Activated gamma-delta T cell treated with Interleukin-2 at 50 U/mL for 16 hours (primary cell): ENCODE measurements around the gene ITIH4.

ENCODE experiments used
- DNase-seq: peaks from one replicate; pipeline ENCODE4 v3.0.0-alpha.2; 2020

Gene ITIH4

DNA sequence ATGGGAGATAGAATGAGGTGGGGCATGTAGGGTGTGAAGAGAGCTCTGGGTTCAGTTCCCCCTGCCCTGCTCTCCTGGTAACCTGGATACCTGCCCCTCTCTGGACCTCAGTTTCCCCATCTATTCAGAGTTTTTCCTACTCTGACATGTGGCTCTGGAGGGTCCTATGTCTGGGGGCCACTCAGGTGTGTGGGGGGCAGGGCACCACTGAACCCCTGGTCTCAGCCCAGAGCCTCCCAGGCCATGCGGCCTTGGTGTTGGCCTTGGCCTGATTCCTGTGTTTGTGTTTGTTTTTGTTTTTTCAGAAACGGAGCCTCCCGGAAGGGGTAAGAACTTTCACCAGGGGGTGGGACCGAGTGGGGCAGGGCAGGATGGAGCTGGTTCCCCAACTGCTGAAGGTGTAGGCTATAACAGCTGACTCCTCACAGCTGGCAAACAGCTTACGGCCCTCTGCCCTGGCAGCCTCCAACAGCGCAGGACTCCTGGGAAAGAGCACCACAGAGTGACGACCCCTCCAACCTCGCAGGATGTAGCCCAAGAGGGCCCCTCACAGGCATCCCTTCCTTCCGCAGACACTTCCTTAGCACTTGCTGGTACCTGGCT lies 35.1 kb downstream of the ITIH4 start:
- no peak for DNase-seq

DNA sequence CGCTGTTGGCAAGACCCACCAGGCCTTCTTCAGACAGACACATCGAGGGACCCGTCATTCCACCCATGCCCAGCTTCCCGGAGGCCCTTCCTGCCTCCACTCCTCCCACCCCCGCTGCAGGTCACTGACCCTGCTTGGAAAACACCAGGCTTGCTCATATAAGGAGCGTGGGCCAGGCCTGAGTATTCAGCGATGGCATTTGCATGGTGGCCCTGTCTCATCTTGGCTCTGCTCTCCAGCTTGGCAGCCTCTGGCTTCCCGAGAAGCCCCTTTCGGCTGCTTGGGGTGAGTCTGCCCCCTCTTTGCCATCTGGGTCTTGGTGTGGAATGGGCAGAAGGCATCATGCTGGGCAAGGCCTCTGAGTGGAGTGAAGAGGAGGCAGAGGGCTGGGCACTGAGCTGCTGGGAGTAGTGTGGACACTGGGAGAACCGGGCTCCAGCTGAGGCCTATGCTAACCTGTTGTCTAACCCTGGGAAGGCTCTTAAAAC lies 35.8 kb downstream of the ITIH4 start, which contains the start of gene ITIH3:
TSS of gene ITIH3 (plus strand) at position 185 of the 488 bp plus-strand sequence. CDS start at position 193, 8 bp downstream.
- DNase-seq = no peak

DNA sequence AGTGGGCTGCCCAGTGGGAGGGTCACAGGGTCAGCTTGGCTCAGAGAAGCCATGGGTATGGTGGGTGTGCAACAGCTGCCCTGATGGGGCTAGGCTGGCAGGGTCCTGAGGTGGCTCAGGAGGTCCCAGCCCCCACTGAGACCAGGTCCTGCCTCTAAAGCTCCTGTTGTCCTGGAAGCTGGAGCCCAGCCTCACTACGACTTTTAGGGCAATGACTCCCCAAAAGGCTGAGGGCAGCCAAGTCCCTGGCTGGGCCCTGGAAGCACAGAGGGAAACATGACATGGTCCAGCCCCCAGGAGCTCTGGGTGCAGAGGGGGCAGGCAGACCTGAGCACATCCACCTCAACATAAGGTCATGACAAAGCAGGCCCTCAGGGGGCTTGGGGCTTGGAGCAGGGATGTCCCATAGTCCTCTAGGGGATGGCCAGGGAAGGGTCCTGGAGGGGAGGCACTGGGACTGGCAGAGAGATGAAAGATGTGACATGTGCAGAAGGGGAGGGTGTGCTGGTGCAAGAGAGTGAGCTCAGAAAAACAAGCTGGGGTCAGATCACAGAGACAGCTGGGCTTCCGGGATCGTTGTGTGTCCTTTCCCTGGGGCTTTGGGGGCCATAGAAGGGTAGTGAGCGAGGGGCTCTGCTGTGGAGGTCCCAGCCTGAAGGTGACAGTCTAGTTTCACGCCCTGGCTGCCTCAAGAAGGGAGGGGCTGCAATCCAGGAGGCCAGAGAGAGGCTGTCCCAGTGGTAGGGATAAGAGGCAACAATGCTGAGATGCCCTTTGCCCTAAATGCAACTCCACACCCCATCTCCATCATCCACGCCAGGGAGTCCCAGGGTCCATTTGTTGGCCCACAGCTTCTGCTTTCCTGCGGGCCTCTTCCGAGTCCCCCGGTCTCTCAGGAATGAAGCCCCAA lies 36.5 kb downstream of the ITIH4 start:
- DNase-seq = no peak

DNA sequence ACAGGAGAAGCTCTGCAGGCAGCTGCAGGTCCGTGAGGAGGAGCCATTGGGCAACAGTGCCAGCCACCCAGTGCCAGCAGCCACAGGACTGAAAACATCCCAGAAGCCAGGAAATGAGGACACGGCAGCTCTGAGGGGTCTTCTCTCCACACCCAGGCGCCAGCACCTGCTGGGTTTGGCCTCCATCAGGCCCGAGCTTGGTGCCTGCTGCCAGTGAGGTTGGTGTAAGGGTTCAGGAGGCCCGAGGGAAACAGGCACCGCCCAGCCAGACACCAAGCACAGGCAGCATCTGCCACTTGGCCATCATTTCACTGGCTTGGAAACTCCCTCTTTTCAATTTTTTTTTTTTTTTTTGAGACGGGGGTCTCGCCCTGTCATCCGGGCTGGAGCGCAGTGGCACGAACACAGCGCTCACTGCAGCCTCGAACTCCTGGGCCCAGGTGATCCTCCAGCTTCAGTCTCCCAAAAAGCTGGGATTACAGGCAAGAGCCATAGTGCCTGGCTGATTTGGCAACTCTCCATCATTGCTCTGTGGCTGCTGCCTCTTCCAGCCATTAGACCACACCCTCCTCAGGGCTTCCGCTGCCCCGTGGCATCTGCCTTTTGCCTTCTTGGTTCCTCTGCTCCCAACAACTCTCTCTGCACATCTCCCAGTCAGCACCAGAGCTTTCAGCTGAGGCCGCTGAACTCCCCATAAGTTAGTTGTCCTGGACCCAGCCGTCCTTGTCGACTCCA lies 37.3 kb downstream of the ITIH4 start:
- no peak for DNase-seq

DNA sequence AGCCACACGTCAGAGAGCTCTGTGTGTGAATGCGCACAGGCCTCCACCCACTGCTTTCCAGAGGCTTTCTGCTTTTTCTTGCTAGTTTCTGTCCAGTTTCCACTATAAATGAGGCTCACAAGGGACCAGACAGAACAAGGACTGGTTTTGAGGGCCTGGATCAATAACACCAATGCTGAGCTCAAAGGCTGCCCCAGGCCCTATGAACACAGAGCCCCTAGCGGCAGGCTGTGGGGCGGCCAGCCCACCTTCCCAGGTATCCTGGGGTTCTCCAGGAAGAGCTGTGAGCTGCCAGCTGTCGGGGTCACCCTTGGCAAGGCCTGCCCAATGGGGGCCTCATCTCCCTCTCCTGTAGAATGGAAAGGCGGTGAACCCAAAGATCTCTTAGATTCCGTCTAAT lies 38.1 kb downstream of the ITIH4 start:
- DNase-seq = no peak

DNA sequence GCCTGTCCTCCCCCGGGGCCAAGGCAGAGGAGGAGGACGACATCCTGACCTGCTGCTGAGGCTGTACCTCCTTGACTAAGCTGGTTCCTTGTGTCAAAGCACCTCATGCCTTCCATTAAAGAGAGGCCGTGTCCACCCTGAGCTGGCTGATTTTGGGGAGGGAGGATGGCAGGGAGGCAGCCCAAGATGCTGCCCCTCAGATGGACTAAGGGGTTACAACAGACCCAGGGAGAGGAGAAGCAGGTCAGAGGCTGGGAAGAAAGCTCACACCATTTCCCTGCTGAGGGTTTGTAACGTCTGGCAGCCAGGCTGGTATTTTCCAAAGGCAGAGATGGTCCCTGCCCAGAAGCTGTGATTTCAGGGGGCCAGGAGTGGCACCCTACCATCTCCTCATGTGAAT lies 38.5 kb downstream of the ITIH4 start:
- no peak for DNase-seq

DNA sequence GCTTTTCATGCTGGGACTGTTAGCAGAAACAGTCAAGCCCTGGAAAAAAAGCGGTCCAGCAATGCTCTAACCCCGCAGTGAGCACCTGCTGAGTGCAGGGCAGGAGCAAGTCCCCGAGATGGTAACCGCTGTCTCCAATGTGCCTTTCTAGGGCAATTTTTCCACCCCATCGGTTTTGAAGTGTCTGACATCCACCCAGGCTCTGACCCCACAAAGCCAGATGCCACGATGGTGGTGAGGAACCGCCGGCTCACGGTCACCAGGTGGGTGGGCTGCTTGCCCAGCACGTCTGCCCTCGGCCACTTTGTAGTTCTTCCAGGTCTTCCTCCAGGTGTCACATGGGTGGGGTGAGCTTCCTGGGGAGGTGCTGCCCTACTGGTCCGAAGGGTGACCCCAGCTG lies 39.1 kb downstream of the ITIH4 start:
- DNase-seq = no peak

DNA sequence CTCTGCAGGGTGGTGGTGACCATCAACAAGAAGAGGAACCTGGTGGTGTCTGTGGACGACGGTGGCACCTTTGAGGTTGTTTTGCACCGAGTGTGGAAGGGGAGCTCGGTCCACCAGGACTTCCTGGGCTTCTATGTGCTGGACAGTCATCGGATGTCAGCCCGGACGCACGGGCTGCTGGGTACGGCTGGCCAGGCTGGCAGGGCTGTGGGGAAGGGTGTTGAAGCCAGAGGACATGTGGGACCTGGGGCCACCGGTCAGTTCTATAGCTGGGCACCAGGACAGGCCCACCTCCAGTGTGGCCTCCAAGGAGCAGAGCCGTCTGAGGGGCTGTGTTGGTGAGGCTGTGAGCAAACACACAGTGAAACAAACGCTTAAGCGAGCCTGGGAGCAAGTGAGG lies 39.7 kb downstream of the ITIH4 start:
- no peak for DNase-seq

DNA sequence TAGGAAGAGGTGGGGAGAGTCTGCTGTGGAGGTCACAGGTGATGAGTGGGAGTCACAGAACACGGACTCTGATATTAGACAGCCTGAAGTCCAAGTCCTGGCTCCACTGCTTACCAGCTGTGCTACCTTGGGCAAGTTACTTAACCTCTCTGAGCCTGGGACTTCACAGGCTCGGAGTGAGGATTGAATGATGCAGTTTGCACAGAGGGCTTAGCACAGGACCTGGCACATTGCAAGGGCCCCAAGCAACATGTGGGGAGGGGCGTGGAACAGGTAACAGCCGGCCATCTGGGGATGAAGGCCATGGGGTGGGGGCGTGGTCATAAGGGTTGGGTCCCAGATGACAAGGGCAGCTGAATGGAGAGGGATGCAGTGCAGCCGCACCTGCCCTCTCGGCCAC lies 40.1 kb downstream of the ITIH4 start:
- DNase-seq = no peak

DNA sequence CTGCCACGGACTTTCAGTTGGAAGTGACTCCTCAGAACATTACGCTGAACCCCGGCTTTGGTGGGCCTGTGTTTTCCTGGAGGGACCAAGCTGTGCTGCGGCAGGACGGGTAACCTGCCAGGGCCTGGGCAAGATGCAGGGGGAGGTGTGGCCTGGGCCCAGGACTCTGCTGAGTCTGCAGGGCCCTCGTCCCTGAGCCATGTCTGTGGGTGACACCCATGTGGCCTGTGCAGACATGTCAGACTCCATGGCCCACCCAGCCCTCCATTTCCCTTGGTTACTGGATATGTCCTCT lies 40.8 kb downstream of the ITIH4 start:
- DNase-seq = no peak

DNA sequence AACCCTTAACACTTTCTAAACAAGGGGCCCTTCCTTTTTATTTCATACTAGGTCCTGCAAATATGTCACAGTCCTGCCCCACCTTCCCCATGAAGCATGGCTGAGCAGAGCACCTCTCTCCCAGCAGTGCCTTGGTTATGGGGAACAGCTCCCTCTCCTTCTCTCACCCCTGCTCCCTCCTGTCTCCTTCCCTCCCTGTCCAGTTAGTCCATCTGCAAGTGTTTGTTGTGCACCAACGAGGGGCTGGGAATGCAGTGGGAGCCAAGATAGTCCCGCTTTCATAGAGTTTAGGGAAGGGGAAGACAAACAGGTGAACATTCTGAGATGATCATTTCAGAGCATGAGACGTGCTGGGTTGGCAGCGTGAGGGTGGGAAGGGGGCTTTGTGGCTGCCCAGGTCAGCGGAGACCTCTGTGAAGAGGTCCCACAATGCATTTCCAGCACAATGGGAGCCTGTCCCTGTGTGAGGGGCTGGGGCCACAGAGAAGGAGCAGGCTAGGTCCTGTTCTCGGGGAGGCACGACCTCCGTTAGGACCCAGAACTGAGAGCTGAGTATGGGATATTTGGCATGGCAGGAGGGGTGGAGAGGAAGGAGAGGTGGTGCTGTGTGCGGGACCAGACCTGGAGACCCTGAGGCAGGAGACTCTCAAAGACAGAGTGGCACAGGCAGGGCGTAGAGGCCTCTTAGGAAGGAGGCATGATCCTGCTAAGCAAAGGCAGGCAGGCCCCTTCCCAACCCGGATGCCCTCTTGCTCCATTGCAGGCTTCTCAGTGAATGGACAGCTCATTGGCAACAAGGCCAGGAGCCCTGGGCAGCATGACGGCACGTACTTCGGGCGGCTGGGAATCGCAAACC lies 41.4 kb downstream of the ITIH4 start:
- DNase-seq = no peak

DNA sequence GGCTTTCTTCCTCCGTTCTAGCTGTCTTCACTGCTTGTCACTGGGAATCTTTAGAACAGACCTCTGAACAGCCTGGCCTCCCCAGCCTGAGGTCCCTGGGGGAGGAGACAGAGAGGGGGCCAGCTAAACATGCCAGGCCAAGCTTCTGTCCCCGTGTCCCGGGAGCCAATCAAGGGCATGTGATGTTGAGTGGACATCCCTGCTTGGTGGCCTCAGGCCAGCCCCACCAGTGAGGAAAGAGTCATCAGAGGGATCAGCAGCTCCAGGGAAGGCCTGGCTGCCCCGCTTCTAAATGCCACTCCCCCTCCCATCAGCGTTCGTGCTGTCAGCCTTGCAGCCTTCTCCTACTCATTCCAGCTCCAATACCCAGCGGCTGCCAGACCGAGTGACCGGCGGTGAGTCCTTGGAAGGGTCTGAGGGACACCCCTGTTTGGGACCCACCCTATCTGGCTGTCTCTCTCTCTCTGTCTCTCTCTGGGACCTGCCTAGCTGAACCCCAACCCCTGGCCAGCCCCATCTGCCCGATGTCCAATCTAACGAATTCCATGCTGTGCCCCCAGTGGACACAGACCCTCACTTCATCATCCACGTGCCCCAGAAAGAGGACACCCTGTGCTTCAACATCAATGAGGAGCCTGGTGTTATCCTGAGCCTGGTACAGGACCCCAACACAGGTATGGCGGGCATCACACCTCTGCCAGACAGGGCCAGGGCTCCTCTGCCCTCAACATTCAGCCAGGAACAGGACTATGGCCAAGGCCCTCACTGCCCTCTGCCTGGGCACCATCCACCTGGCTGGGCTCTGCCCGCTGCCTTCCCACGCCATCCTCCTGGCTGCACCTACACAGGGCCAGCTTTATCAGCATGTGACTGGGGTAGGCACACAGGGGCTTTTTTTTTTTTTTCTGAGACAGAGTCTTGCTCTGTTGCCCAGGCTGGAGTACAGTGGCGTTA lies 42.5 kb downstream of the ITIH4 start:
- DNase-seq = no peak

DNA sequence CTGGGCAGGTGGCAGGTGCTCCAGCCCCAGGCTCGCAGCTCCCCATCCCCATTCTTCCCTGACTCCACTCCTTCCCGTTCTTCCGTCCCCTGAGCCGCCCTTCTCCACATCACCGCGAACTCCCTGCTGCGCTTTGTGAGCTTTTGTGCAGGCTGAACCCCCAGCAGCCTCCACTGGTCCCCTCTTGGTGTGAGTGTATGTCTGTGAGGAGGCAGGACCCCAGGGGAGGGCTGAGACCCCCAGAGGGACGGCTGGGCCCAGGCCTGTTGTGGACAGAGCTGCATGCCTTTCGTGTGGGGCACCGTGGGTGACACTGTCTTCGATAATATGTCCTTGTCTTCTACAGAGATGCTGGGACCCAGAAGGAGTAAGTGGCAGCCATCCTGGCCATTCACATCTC lies 43.2 kb downstream of the ITIH4 start:
- DNase-seq = no peak

DNA sequence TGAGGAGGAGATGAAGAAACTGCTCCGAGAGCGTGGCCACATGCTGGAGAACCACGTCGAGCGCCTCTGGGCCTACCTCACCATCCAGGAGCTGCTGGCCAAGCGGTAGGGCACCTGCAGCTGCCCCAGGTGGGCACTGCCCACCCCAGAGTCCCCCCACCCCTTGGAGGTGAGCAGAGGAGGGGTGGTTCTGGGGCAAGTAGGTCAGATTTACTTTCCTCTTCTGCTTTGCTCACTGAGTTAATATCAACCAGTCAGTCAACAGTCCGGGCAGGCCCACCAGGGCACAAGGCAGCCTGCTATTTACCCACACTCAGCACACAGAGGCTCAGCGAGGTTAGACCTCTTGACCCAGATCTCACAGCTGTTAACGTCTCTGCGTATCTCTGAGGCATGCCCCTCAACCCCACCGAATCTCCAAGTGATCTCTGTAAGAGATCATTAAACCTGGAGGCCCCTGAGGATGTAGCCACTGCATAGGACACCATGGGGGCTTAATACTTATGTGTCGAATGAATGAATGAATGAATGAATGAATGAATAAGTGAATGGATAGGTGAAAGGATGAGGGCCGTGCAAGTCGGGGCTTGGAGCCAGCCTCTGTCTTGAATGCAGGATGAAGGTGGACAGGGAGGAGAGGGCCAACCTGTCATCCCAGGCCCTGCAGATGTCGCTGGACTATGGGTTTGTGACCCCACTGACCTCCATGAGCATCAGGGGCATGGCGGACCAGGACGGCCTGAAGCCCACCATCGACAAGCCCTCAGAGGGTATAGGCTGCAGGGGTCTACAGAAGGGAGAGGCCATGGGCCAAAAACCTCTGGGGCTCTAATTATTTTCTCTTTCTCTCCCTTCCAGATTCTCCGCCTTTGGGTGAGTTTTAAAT lies 43.9 kb downstream of the ITIH4 start:
- DNase-seq = no peak

DNA sequence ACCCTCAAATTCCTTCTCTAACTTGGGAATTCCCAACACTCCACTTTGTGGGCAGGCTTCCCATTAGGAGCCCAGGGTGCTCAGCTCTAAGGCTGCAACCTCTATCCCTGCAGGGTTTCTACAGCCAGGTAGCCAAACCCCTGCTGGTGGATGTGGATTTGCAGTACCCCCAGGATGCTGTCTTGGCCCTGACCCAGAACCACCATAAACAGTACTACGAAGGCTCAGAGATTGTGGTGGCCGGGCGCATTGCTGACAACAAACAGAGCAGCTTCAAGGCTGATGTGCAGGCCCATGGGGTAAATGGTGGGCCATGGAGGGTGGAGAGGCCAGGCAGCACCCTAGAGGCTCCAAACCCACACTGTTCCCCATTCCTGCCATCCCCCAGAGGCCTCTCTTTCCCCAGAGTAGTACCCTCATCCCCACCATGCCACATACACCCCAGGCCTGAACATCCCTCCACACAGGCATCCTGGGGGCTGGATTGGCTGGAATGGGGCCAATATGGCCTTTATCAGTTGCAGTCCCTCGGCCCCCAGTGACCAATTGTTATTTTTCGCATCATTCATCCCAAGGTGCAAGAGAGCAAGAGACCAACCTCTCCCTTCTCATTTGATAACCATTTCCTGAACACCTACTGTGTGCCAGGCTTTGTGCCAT lies 45.4 kb downstream of the ITIH4 start:
- DNase-seq = no peak

DNA sequence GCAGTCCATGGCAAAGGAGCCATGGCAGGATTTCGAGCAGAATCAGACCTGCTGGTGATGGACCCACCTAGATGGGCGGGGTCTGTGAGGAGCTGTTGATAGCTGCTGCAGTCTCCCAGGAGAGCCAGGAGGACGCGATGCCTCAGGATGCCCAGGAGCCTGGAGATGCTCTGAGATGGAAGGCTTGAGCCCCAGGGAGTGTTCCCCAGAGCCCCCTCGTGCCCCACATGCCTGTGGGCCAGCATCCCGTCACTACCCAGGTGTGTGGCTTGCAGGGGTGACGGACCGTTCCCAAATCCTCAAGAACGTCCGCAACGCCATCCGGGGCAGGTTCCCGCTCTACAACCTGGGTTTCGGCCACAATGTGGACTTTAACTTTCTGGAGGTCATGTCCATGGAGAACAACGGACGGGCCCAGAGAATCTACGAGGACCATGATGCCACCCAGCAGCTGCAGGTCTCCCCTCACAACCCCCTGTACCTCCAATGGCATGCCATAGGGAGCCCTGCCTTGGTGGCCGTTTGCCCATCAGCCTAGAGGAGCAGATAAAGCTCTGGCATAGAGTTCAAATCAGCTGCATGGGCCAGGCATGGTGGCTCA lies 46.4 kb downstream of the ITIH4 start:
- DNase-seq = no peak

DNA sequence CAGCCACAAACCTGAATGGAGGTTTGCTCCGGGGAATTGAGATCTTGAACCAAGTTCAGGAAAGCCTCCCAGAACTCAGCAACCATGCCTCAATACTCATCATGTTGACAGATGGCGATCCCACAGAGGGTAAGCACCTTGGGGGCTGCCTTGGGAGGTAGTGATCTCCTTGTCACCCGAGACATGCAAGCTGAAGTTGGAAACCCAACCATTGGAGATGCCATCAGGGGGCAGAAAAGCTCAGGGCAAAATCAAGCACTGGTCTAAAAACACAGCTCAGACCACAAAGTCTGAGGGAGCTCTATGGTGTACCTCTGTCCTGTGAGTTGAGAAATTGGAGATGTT lies 47.3 kb downstream of the ITIH4 start:
- DNase-seq = no peak

DNA sequence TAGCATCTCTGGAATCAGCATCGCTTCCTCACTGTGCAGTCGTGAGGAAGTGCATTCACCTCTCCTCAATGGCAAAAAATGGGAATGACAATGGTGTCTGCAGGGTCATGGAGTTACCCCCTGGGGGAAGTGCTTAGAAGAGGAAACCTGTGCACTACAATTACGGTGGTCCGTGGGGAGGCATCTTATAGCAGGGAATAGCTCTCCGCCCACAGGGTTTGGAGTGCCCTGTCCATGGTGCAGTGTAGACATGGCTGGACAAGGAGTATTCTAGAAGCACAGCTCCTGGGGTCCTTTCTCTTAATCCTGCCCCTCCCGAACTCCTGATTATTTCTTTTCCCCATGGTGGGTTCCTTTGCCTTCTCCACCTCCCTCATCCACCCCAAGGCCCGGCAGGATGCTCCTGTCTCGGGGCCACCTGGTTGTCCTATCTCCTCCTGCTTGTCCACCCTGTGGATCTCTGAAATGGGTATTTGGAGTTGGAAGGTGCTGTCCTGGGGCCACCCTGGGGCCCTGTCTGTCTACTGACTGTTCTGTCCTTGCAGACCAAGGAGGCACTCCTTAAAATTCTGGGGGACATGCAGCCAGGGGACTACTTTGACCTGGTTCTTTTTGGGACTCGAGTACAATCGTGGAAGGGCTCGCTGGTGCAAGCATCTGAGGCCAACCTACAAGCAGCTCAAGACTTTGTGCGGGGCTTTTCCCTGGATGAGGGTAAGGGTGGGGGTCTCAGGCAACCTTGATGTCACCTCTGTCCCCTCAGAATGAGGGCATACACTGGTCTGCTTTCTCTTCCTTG lies 47.9 kb downstream of the ITIH4 start:
- no peak for DNase-seq

DNA sequence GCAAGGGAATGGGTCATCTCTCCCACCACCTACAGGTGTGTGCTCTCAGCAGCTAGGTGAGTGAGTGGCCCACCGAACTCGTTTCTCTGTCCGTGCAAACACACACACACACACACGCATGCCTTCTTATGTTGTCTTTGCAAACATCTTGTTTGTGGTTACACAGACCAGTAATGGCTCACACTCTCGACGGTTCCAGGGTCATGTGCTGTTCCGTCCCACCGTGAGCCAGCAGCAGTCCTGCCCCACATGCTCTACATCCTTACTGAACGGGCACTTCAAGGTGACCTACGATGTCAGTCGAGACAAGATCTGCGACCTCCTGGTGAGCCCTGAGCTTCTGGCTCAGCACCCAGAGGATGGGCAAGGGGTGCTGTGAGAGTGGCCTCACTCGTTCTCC lies 48.7 kb downstream of the ITIH4 start:
- no peak for DNase-seq
